Left ventricle myocardium inferior (tissue), 1 donor: Measurements from ENCODE around the gene IER5L. TPM values are rescaled to one million over a fixed set of nuclear protein-coding genes. Genes with fewer than 3 reads are reported as not detected.

ENCODE experiments used
- DNase-seq: peaks from one replicate; pipeline ENCODE4 v3.0.0-alpha.2; 2020
- H3K27ac ChIP-seq: fragments of 200-600 bp; replicated peaks from 2 replicates; pipeline ENCODE4 v1.8.0; 2021
- H3K27me3 ChIP-seq: fragments of 200-600 bp; 2 replicates; pipeline ENCODE4 v1.8.0; 2021; ENCODE audit warnings: low read depth
- H3K36me3 ChIP-seq: fragments of 200-600 bp; 2 replicates; pipeline ENCODE4 v1.8.0; 2021
- H3K4me1 ChIP-seq: fragments of 200-600 bp; 2 replicates; pipeline ENCODE4 v1.8.0; 2021
- H3K4me3 ChIP-seq: fragments of 200-600 bp; 2 replicates; pipeline ENCODE4 v1.8.0; 2021; ENCODE audit warnings: mild to moderate bottlenecking, moderate library complexity
- H3K9me3 ChIP-seq: fragments of 200-600 bp; replicated peaks from 2 replicates; pipeline ENCODE4 v1.8.0; 2021
- CTCF ChIP-seq: fragments of 200-600 bp; IDR thresholded peaks from 2 replicates; pipeline ENCODE4 v1.8.0; 2021; ENCODE audit warnings: antibody characterized with exemption, mild to moderate bottlenecking, borderline replicate concordance
- intact Hi-C: fragments of 100-400 bp; cut with micrococcal nuclease; formaldehyde crosslinking; loops from one replicate; pipeline ENCODE4 v1.11.0; 2022
- total RNA-seq: library from RNA; stranded (reverse); fragmentation: NEBNext Ultra II Directional; extraction: Animal tissue kit (Norgen Biotek cat#: 25700); gene quantifications from one replicate; pipeline ENCODE4 v1.2.1, GENCODE V29; 2021
- donor health status: DM: no; HTN: yes; CAD: no; lungs with severe emphysema.

Gene IER5L
- total RNA-seq, 1 donor from 2014 or later = 3.8 TPM

- no peak for DNase-seq
- Histone ChIP-seq H3K4me1 (no peaks in the 10 kb centered on the region), H3K27me3 (no peaks in the 10 kb centered on the region), H3K27ac (no peak overlapping the region), H3K9me3 (no peaks in the 10 kb centered on the region), H3K4me3 (no peak overlapping the region), H3K36me3 (peaks cover 21% of the 10 kb centered on the region)
- intact Hi-C loops = no loop called here
- TF ChIP-seq CTCF = no peak
Observed at GRCh38 chr9:129156163-129156562, 21.9 kb downstream of the IER5L start.

GRCh38 chr9:129154866-129155477 is 23.1 kb downstream of the IER5L start:
- Histone ChIP-seq H3K4me3 (no peak overlapping the region), H3K36me3 (peaks cover 29% of the 10 kb centered on the region), H3K9me3 (no peaks in the 10 kb centered on the region), H3K4me1 (peaks cover under 1% of the 10 kb centered on the region), H3K27ac (no peak overlapping the region), H3K27me3 (no peaks in the 10 kb centered on the region)
- intact Hi-C loops = no loop called here
- DNase-seq = no peak
- no peak for TF ChIP-seq CTCF

- no peak overlapping the region for H3K27ac ChIP-seq
- no peak for TF ChIP-seq CTCF
- H3K9me3 ChIP-seq = no peaks in the 10 kb centered on the region
- no peaks in the 10 kb centered on the region for H3K27me3 ChIP-seq
- no peak overlapping the region for H3K4me3 ChIP-seq
- intact Hi-C loops = no loop called here
- H3K4me1 ChIP-seq = peaks cover 31% of the 10 kb centered on the region
- H3K36me3 ChIP-seq = peaks cover 44% of the 10 kb centered on the region
- DNase-seq = no peak
Observed at GRCh38 chr9:129151469-129151868, 26.6 kb downstream of the IER5L start.

- DNase-seq = no peak
- Histone ChIP-seq H3K4me3 (no peak overlapping the region), H3K27me3 (no peaks in the 10 kb centered on the region), H3K36me3 (peaks cover 44% of the 10 kb centered on the region), H3K9me3 (no peaks in the 10 kb centered on the region), H3K27ac (no peak overlapping the region), H3K4me1 (peaks cover 38% of the 10 kb centered on the region)
- TF ChIP-seq CTCF = no peak
- intact Hi-C loops = no loop called here
Observed at GRCh38 chr9:129150672-129151211, 27.3 kb downstream of the IER5L start.

GRCh38 chr9:129150122-129150521 is 27.9 kb downstream of the IER5L start:
- Histone ChIP-seq H3K27ac (peak overlapping the region; percentile 100), H3K9me3 (no peaks in the 10 kb centered on the region), H3K4me1 (peaks cover 45% of the 10 kb centered on the region), H3K27me3 (no peaks in the 10 kb centered on the region), H3K36me3 (peaks cover 40% of the 10 kb centered on the region), H3K4me3 (no peak overlapping the region)
- intact Hi-C loops = no loop called here
- DNase-seq = no peak
- TF ChIP-seq CTCF = no peak
